Ishikawa (cell line): ENCODE results near the gene NBAS.

Source experiments
- CEBPB ChIP-seq: IDR thresholded peaks from 2 replicates; pipeline ENCODE4 v1.6.1; 2012
- CREB1 ChIP-seq: IDR thresholded peaks from 2 replicates; pipeline ENCODE4 v1.6.1; 2012; ENCODE audit warnings: low read depth
- EGR1 ChIP-seq: IDR thresholded peaks from 2 replicates; pipeline ENCODE4 v1.6.1; 2012
- EP300 ChIP-seq: IDR thresholded peaks from 2 replicates; pipeline ENCODE4 v1.6.1; 2012; ENCODE audit warnings: borderline replicate concordance
- FOXM1 ChIP-seq: IDR thresholded peaks from 2 replicates; pipeline ENCODE4 v1.6.1; 2012; ENCODE audit warnings: low read depth, borderline replicate concordance
- NFIC ChIP-seq: IDR thresholded peaks from 2 replicates; pipeline ENCODE4 v1.6.1; 2012
- RAD21 ChIP-seq: IDR thresholded peaks from 2 replicates; pipeline ENCODE4 v1.6.1; 2012; ENCODE audit warnings: low read depth
- TAF1 ChIP-seq: IDR thresholded peaks from 2 replicates; pipeline ENCODE4 v1.6.1; 2012; ENCODE audit warnings: low read depth, mild to moderate bottlenecking
- TCF12 ChIP-seq: IDR thresholded peaks from 2 replicates; pipeline ENCODE4 v1.6.1; 2012; ENCODE audit warnings: low read depth
- TEAD4 ChIP-seq: IDR thresholded peaks from 2 replicates; pipeline ENCODE4 v1.6.1; 2012
- YY1 ChIP-seq: IDR thresholded peaks from 2 replicates; pipeline ENCODE4 v1.6.1; 2012; ENCODE audit warnings: low read depth
- ZBTB7A ChIP-seq: IDR thresholded peaks from 2 replicates; pipeline ENCODE4 v1.6.1; 2012; ENCODE audit warnings: low read depth
- TF ChIP-seq, protein P1 (sequence below): IDR thresholded peaks from 2 replicates; pipeline ENCODE4 v1.6.1; 2012
- TF ChIP-seq, protein P2 (sequence below): IDR thresholded peaks from 2 replicates; pipeline ENCODE4 v1.6.1; 2012
- TF ChIP-seq, protein P3 (sequence below): IDR thresholded peaks from 2 replicates; pipeline ENCODE4 v1.6.1; 2012; ENCODE audit warnings: low read depth, mild to moderate bottlenecking

Gene NBAS

DNA sequence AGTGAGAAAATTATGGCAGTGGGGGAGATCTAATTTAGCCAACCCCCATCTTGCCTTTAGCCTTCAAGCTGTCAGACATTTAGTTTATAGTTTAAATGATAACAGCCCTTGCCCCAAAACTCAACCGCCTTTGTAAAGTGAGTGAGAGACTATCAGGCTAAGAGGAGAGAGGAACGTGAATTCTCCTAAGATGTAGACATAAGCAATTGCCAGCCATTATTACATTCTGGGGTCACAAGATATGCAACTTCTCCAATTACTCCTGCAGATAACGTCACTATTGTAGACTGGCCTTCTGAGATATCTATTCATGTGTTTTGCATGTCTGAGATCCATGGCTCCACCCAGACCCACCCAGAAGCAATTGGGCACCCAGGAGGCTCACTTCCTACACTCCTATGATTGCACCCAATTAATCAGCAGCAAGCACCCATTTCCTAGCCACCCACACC is 307.3 kb downstream of the NBAS start:
- TF ChIP-seq TEAD4 (no peak), RAD21 (no peak), YY1 (no peak), CREB1 (no peak), ZBTB7A (no peak), EGR1 (no peak), NFIC (no peak), EP300 (no peak), TAF1 (no peak)
- TF ChIP-seq, protein P1, sequence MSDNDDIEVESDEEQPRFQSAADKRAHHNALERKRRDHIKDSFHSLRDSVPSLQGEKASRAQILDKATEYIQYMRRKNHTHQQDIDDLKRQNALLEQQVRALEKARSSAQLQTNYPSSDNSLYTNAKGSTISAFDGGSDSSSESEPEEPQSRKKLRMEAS = no peak
- TF ChIP-seq, protein P2, sequence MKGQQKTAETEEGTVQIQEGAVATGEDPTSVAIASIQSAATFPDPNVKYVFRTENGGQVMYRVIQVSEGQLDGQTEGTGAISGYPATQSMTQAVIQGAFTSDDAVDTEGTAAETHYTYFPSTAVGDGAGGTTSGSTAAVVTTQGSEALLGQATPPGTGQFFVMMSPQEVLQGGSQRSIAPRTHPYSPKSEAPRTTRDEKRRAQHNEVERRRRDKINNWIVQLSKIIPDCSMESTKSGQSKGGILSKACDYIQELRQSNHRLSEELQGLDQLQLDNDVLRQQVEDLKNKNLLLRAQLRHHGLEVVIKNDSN = no peak

DNA sequence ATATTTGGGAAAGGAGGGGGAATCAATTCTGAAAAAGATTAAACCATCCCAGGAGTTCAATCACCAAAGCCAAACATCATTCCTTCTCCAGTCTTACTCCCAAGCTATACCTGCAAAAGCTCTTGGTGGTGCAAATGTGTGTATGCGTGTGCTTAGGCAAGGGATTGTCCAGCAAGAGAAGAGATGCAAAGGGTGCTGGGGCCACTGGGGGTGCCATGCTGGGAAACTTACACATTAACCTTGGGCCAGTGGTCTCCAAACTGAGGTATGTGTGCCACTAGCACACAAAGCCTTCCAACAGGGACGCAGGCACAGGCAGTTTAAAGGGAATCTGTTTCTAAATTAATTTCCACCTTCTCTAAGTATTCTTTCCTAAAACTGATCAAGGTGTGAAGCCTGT is 307.9 kb downstream of the NBAS start:
- no peak for TF ChIP-seq YY1
- TF ChIP-seq, protein P3, sequence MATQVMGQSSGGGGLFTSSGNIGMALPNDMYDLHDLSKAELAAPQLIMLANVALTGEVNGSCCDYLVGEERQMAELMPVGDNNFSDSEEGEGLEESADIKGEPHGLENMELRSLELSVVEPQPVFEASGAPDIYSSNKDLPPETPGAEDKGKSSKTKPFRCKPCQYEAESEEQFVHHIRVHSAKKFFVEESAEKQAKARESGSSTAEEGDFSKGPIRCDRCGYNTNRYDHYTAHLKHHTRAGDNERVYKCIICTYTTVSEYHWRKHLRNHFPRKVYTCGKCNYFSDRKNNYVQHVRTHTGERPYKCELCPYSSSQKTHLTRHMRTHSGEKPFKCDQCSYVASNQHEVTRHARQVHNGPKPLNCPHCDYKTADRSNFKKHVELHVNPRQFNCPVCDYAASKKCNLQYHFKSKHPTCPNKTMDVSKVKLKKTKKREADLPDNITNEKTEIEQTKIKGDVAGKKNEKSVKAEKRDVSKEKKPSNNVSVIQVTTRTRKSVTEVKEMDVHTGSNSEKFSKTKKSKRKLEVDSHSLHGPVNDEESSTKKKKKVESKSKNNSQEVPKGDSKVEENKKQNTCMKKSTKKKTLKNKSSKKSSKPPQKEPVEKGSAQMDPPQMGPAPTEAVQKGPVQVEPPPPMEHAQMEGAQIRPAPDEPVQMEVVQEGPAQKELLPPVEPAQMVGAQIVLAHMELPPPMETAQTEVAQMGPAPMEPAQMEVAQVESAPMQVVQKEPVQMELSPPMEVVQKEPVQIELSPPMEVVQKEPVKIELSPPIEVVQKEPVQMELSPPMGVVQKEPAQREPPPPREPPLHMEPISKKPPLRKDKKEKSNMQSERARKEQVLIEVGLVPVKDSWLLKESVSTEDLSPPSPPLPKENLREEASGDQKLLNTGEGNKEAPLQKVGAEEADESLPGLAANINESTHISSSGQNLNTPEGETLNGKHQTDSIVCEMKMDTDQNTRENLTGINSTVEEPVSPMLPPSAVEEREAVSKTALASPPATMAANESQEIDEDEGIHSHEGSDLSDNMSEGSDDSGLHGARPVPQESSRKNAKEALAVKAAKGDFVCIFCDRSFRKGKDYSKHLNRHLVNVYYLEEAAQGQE = no peak
- no peak for TF ChIP-seq RAD21
- TF ChIP-seq FOXM1 = no peak
- no peak for TF ChIP-seq ZBTB7A
- TF ChIP-seq EP300 = no peak
- no peak for TF ChIP-seq TCF12
- no peak for TF ChIP-seq TAF1
- TF ChIP-seq, protein P2 = no peak
- no peak for TF ChIP-seq TEAD4
- TF ChIP-seq CEBPB = no peak
- TF ChIP-seq NFIC = no peak
- TF ChIP-seq, protein P1 = no peak
- TF ChIP-seq CREB1 = no peak
- TF ChIP-seq EGR1 = no peak

DNA sequence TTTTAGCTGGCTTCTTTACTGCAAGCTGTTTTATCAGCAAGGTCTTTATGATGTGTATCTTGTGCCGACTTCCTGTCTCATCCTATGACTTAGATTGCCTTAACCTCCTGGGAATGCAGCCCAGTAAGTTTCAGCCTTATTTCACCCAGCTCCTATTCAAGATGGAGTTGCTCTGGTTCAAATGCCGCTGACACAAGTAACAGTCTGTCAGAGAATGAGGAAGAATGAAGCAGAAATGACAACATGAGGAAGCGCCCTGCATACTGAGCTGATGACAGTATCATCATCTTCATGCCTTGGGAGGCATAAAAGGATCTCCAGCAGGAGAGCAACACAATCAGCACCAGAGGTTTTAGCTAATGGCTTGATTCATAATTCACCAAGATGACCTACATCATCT is 309.4 kb downstream of the NBAS start:
- no peak for TF ChIP-seq EP300
- no peak for TF ChIP-seq NFIC
- no peak for TF ChIP-seq RAD21
- TF ChIP-seq, protein P1 = no peak
- no peak for TF ChIP-seq TCF12
- TF ChIP-seq ZBTB7A = no peak
- TF ChIP-seq CEBPB = no peak
- no peak for TF ChIP-seq TAF1
- TF ChIP-seq, protein P3 = no peak
- TF ChIP-seq FOXM1 = no peak
- TF ChIP-seq YY1 = no peak
- TF ChIP-seq EGR1 = no peak
- no peak for TF ChIP-seq TEAD4
- TF ChIP-seq CREB1 = no peak
- TF ChIP-seq, protein P2 = no peak

DNA sequence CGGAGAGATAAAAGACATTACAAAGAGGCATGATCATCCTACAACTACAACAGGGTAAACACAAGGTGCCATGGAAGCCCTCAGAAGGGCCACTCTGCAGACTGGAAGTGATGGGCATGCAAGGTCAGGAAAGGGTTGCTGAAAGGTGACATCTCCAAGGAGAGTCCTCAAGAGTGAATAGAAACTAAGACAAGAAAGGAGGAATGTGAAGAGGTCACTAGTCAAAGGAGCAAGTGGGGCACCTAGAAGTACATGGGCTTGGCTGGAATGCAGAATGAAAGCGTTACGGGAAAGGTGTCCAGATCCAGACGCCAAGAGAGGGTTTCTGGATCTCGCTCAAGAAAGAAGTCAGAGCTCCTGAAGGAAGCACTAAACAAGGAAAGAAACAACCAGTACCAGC is 314.3 kb downstream of the NBAS start:
- TF ChIP-seq YY1 = no peak

DNA sequence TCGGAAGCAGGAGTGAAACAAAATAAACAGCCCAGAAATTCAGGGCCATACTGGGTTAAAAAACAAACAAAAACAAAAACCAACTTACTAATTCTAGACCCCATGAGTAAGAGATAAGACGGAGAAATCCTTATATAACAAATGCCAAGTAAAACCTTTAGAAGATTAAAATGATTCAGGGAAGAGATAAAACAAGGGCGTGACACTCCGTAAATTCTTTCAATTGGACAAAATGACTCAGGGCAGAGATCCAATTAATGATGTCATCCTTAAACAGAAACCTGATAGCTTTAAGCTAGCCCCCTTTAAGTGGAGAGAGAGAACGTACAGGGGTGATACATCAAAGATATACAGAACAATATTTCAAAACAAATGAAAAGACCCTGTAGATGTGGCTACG is 317.4 kb downstream of the NBAS start:
- TF ChIP-seq CEBPB (no peak), NFIC (no peak), TCF12 (no peak), EP300 (no peak), ZBTB7A (no peak), TAF1 (no peak), FOXM1 (no peak), TEAD4 (no peak), EGR1 (no peak), CREB1 (no peak), RAD21 (no peak), YY1 (no peak)
- TF ChIP-seq, protein P3 = no peak
- TF ChIP-seq, protein P2 = no peak
- TF ChIP-seq, protein P1 = no peak
